ENCODE measurements around the gene HNRNPUL1.

The HNRNPUL1 gene

DNA sequence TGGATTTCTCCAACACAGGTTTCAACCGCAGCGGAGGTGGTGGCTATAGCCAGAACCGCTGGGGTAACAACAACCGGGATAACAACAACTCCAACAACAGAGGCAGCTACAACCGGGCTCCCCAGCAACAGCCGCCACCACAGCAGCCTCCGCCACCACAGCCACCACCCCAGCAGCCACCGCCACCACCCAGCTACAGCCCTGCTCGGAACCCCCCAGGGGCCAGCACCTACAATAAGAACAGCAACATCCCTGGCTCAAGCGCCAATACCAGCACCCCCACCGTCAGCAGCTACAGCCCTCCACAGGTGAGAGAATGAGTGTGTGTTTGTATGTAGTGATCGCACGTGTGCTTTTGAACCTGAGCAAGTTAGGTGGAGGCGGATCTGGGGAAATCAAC lies 39.8 kb downstream of the HNRNPUL1 start:
- TF ChIP-seq CTCF (IDR thresholded peaks at IDR 0.05; ENCODE audit: low read length, missing control alignments): no peak
- no peak for DNase-seq (ENCODE audit: low read depth)
- H3K4me3 ChIP-seq (replicated peaks; ENCODE audit: low read depth, low read length): no peak overlapping the region

DNA sequence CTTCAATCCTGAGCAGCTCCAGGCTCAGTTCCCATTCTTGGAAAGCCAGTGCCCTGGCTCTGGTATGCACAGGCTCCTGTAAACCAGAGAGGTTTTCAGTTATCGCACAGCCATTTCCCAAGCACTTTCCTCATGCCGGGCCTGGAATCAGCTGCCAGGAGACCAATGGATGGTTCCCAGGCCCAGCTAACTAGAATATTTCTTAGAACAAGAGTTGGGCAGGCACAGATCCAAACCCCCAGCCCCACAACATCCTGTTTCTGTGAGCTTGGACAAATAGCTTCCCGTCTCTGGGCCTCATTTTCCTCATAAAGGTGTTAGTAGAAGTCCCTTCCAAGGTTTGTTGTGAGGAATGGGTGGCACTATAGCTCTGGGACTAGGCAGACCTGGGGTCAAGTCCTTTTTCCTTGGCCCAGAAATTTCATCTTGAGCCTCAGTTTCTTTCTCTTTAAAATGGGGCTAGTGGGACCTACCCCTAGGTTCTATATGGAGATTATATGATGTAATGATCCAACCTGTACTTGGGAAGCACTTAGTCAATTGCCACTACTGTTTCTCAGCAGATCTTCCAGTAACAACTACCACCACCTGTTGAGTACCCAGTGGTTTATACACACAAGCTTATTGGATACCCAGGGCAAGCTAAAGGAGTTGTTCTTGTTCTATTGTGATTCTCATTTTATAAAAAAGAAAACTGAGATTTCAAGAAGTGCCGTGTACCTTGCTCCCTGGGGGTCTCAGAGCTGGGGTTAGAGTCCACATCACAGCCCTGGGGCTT lies 40.7 kb downstream of the HNRNPUL1 start:
- H3K4me3 ChIP-seq (replicated peaks; ENCODE audit: low read depth, low read length): no peak overlapping the region
- no peak for TF ChIP-seq CTCF (IDR thresholded peaks at IDR 0.05; ENCODE audit: low read length, missing control alignments)
- DNase-seq (ENCODE audit: low read depth): no peak

- no peak overlapping the region for H3K4me3 ChIP-seq (replicated peaks; ENCODE audit: low read depth, low read length)
- no peak for DNase-seq (ENCODE audit: low read depth)
- no peak for TF ChIP-seq CTCF (IDR thresholded peaks at IDR 0.05; ENCODE audit: low read length, missing control alignments)
Measured at GRCh38 chr19:41305927-41306793, 42.0 kb downstream of the HNRNPUL1 start.

GRCh38 chr19:41307090-41307875 lies 43.1 kb downstream of the HNRNPUL1 start:
- no peak for TF ChIP-seq CTCF (IDR thresholded peaks at IDR 0.05; ENCODE audit: low read length, missing control alignments)
- H3K4me3 ChIP-seq (replicated peaks; ENCODE audit: low read depth, low read length): no peak overlapping the region
- DNase-seq (ENCODE audit: low read depth): no peak

- H3K4me3 ChIP-seq (replicated peaks; ENCODE audit: low read depth, low read length): no peak overlapping the region
- no peak for DNase-seq (ENCODE audit: low read depth)
- no peak for TF ChIP-seq CTCF (IDR thresholded peaks at IDR 0.05; ENCODE audit: low read length, missing control alignments)
Measured at GRCh38 chr19:41307954-41308449, 43.8 kb downstream of the HNRNPUL1 start.

DNA sequence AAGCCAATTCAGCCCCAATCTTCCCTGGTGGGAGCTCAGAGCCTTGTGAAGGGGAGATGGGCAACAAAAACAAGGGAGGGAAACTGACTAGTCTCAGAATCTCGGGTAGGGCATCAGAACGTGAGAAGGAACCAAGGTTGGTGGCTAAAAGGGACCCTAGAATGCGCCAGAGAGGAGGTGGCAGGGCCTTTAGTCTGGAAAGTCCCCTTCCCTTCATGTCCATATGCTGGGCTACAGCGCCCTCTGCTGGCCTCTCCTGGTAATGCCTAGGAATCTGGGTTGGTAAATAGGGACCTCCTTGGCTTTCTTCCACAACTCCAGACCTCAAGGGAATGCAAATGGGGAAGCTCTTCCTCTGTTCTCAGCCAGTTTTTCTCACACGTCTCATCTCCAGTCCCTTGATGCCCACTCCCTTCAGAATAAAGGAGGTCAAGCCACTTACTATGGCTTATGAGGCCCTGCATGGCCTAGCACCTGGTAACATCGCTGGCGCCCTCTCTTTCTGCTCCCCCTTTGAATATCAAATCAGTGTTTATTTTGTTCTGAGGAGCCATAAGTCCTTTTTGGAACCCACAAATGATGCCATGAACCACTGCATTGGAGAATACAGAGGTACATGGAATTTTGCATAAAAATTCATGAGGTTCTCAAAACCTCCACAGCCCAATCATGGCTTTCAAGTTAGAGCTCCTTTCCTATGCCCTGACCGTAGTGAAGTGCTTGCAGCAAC lies 44.4 kb downstream of the HNRNPUL1 start:
- DNase-seq (ENCODE audit: low read depth): peak; percentile 92
- peak overlapping the region; percentile 96 for H3K4me3 ChIP-seq (replicated peaks; ENCODE audit: low read depth, low read length)
- peak; percentile 98 for TF ChIP-seq CTCF (IDR thresholded peaks at IDR 0.05; ENCODE audit: low read length, missing control alignments)

All from fibroblast of pulmonary artery (primary cell).